HG03103 (cell line): ENCODE results near the gene LCN1.
"Not testable (repeated sequence)": the region's sequence is repeated elsewhere in the genome, so short reads cannot be mapped to it uniquely, and the experiment has no call there.

Experiments
- ATAC-seq: cut with Tn5 transposase; IDR thresholded peaks from one replicate; pipeline ENCODE4 v1.9.1; 2021; ENCODE audit warnings: low read depth; ENCODE audit not compliant: unreplicated experiment

Gene LCN1

GRCh38 chr9:135504262-135505243, 16.7 kb upstream of the LCN1 start:
- ATAC-seq: no peak

GRCh38 chr9:135505406-135506187, 15.6 kb upstream of the LCN1 start:
- ATAC-seq: no peak

- no peak for ATAC-seq
Measured at GRCh38 chr9:135506327-135507103, 14.7 kb upstream of the LCN1 start.

- no peak for ATAC-seq
Measured at GRCh38 chr9:135507104-135508035, 13.9 kb upstream of the LCN1 start.

DNA sequence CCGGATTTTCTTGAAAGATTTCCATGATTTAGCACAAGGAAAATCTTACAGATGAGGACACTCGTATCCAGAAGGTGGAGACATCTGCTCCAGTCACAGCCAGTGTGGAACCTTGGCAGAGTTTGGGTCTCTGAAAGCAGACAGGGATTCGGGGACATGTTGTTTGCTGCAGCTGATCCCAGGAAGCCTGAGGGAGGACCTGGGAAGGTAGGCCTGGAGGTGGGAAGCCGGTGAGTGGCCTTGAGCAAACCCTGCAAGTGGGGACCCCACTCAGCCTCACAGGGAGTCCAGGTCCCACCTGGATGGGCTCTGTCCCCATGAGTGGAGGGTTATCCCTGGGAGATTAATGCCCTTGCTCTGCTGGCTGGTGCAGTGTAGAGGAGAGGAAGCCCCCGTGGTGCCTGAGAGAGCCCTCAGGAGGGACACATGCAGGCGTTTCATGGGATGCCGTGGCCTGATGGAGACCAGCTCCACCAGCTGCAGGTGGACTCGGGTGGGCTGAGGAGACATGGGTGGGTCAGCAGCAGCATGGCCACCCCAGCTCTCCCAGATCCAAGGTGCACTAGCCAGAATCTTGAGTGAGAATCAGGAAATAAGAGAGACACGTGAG, 12.9 kb upstream of the LCN1 start:
- ATAC-seq: no peak

DNA sequence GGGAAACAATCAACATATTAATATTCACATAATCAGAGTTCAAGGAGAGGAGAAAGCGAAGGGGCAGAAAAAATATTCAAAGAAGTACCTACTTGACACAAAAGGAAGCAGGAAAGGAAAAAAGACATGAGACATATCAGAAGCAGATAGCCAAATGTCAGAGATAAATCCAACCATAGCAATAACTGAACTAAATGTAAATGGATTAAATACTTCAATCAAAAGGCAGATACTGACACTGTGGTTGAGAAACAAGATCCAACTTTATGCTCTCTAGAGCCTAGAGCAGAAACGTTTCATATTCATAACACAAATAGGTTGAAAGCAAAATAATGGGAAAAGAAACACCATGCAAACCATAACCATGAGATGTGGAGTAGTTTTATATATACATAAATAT, 11.8 kb upstream of the LCN1 start:
- no peak for ATAC-seq

DNA sequence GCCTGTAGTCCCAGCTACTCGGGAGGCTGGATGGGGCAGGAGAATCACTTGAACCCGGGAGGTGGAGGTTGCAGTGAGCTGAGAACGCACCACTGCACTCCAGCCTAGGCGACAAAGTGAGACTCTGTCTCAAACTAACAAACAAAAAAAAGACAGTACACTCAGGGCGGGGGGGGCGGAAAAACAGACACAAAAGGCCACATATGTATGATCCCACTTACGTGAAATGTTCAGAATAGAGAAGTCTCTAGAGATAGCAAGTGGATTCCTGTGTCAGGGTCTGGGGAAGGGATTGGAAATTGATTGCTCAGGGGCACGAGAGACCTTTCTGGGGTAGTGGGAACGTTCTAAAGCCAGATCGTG, 9.0 kb upstream of the LCN1 start:
- no peak for ATAC-seq

GRCh38 chr9:135512904-135513303, 8.3 kb upstream of the LCN1 start:
- no peak for ATAC-seq

GRCh38 chr9:135513351-135513846, 7.8 kb upstream of the LCN1 start:
- no peak for ATAC-seq

GRCh38 chr9:135513906-135514305, 7.3 kb upstream of the LCN1 start:
- not testable (repeated sequence) for ATAC-seq

- ATAC-seq: no peak
Measured at GRCh38 chr9:135514342-135515082, 6.7 kb upstream of the LCN1 start.

DNA sequence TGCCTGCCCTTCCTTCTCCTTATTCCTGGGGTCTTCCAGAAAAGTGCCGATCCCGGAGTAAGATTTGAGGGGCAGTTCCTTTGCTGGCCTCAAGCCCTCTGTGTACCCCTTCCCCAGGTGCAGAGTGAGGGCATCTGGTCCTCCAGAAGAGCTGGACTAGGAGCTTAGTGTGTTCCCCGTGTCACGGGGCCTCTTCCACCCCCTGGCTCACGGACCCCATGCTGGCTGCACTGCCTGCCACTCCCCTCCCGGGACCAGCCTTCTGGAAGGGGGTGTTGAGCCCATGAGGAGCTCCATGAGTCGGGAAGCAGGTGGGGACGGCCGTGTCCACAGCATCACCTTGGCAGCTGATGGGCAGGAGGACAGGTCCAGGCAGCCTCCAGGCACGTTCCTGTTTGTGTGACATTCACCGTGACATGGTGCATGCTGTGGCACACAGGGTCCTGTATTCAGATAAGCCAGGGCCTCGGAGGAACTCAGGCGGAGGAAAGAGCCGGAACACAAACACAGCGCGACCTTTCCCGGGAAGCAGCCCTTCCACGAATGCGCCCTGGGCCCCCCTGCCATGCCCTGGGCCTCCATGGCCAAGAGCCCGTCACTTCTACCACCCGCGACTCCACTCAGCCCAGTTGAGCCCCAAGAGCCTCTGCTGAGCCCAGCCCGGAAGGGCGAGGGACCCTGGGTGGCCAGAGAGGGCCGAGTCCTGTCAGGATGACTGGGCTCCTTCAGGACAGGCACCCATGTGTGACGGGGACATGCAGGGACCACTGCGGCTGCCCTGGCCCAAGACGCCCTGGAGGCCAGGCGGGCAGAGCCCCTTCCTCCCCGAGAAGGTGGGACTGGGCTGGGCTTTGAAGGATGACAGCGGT, 5.9 kb upstream of the LCN1 start:
- no peak for ATAC-seq

- no peak for ATAC-seq
Measured at GRCh38 chr9:135516132-135516860, 4.9 kb upstream of the LCN1 start.

DNA sequence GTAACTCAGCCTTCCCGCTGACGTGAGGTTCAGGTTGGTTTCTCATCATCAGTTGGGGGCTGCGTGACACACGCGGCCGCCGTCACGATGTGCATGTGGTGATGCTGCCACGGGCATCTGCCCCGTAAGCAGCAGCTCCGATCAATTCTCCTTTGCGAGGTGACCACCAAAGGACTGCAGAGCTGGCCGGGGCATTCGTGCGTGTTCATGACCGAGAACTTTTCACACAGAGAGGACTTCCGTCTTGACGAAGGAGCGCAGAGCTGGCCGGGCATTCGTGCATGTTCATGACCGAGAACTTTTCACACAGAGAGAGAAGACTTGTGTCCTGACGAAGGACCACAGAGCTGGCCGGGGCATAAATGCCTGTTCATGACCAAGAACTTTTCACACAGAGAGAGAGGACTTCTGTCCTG, 3.8 kb upstream of the LCN1 start:
- no peak for ATAC-seq

DNA sequence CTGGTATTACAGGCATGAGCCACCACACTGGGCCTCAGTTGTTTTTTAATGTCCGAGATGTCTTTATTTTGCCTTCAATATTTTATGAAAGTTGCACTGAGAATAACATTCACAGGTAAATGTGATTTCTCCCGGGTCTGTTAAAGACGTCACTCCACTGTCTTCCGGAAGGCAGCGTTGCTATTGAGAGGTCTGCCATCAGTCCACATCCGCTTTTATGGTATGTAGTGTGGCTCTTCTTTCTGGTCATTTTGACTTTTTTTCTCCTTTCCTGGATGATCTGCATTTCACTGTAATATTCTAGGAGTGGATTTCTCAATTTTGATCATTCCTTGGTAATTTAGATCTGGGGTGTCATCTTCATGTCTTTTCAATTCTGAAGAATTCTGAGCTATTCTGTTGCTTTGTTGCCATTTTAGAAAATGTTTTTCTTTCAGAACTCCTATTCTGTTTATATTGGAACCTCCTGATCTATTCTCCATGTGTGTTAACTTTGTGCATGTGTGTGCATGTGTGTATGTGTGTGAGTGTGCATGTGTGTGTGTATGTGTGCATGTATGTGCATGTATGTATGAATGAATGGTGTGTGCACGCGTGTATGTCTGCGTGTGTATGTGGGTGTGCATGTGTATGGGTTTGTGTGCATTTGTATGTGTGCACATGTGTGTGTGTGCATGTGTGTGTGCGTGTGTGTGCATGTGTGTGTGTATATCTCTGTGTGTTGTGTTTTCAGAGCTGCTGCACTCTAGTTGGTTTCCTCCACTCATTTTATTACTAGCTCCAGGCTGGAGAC, 1.9 kb upstream of the LCN1 start:
- no peak for ATAC-seq

DNA sequence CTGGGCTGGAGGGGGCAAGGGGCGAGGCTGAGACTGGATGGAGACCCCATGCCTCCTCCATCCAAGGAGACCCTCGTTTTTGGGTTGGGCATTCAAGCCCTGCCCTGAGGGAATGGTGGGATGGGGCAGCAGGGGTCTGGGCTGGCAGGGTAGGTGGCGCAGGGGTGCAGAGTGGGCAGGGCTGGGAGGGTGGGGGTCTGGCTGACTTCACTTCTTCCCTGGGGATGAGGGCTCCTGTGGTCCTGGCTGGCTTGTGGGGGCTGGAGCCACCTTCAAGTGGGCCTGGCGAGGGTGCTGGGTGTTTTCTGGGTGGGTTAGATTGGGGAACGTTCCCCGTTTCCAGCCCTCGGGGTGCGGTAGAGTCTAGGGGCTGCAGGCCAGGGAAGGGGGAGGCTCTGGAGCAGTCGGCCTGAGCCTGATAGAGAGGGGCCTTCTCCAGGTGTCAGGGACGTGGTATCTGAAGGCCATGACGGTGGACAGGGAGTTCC, 412 bp downstream of the LCN1 start:
- ATAC-seq: no peak
